Liver (tissue), 9 donors: ENCODE results near the gene ZNF14. TPM values are rescaled to one million over a fixed set of nuclear protein-coding genes. Genes with fewer than 3 reads are reported as not detected.

Experiments used
- DNase-seq: peaks from one replicate; pipeline ENCODE4 v3.0.0-alpha.2; 2017; ENCODE audit warnings: low spot score
- H3K27ac ChIP-seq, 2 donors: one replicate each; pipeline ENCODE4 v1.7.0; 2013; ENCODE audit warnings: inconsistent platforms in 2 of 2, low read length in 2 of 2, control low read depth in 1 of 2, low read depth in 1 of 2, mild to moderate bottlenecking in 1 of 2
- H3K27me3 ChIP-seq, 4 donors: one replicate each; pipeline versions ENCODE4 v1.6.1 to v1.7.0; 2013; ENCODE audit warnings: low read length in 3 of 4, inconsistent platforms in 1 of 4, mild to moderate bottlenecking in 1 of 4, moderate library complexity in 1 of 4; ENCODE audit not compliant: control insufficient read depth in 4 of 4, insufficient read depth in 4 of 4
- H3K36me3 ChIP-seq, 4 donors: one replicate each; pipeline versions ENCODE4 v1.6.1 to v1.7.0; 2013; ENCODE audit warnings: low read length in 3 of 4, mild to moderate bottlenecking in 3 of 4, low read depth in 1 of 4, moderate library complexity in 1 of 4; ENCODE audit not compliant: control insufficient read depth in 4 of 4, insufficient read depth in 3 of 4
- H3K4me1 ChIP-seq, 4 donors: one replicate each; pipeline versions ENCODE4 v1.6.1 to v1.7.0; 2013; ENCODE audit warnings: low read length in 3 of 4, mild to moderate bottlenecking in 3 of 4, moderate library complexity in 1 of 4; ENCODE audit not compliant: control insufficient read depth in 4 of 4, insufficient read depth in 4 of 4
- H3K4me3 ChIP-seq, 3 donors: one replicate each; pipeline versions ENCODE4 v1.6.1 to v1.7.0; 2013; ENCODE audit warnings: low read length in 3 of 3, control low read depth in 1 of 3, low read depth in 1 of 3, mild to moderate bottlenecking in 1 of 3
- H3K9ac ChIP-seq, 2 donors: one replicate each; pipeline ENCODE4 v1.7.0; 2013; ENCODE audit warnings: low read length in 2 of 2, mild to moderate bottlenecking in 2 of 2, moderate library complexity in 2 of 2, control low read depth in 1 of 2, low read depth in 1 of 2
- H3K9me3 ChIP-seq, 4 donors: one replicate each; pipeline versions ENCODE4 v1.6.1 to v1.7.0; 2013; ENCODE audit warnings: low read length in 3 of 4; ENCODE audit not compliant: control insufficient read depth in 4 of 4
- EGR1 ChIP-seq, 2 donors: IDR thresholded peaks; 2 replicates each; pipeline ENCODE4 v1.6.1; 2016 to 2018; ENCODE audit warnings: antibody characterized with exemption in 2 of 2, low read depth in 2 of 2
- FOXA1 ChIP-seq: IDR thresholded peaks from 2 replicates; pipeline ENCODE4 v1.6.1; 2016; ENCODE audit warnings: antibody characterized with exemption
- FOXA2 ChIP-seq: IDR thresholded peaks from 2 replicates; pipeline ENCODE4 v1.6.1; 2016; ENCODE audit warnings: antibody characterized with exemption
- GABPA ChIP-seq, 2 donors: IDR thresholded peaks in 1 of 2; conservative IDR thresholded peaks in 1 of 2; 2 replicates each; pipeline ENCODE4 v1.6.1; 2016; ENCODE audit warnings: antibody characterized with exemption in 2 of 2, mild to moderate bottlenecking in 1 of 2, moderate library complexity in 1 of 2
- HNF4A ChIP-seq, 2 donors: conservative IDR thresholded peaks; 2 replicates each; pipeline ENCODE4 v1.6.1; 2016; ENCODE audit warnings: antibody characterized with exemption in 2 of 2, mild to moderate bottlenecking in 2 of 2
- HNF4G ChIP-seq: IDR thresholded peaks from 2 replicates; pipeline ENCODE4 v1.6.1; 2016; ENCODE audit warnings: antibody characterized with exemption
- JUND ChIP-seq, 2 donors: IDR thresholded peaks; 2 replicates each; pipeline ENCODE4 v1.6.1; 2016; ENCODE audit warnings: antibody characterized with exemption in 2 of 2
- NR2F2 ChIP-seq: IDR thresholded peaks from 2 replicates; pipeline ENCODE4 v1.6.1; 2016; ENCODE audit warnings: antibody characterized with exemption
- RAD21 ChIP-seq, 2 donors: IDR thresholded peaks; 2 replicates each; pipeline ENCODE4 v1.6.1; 2016; ENCODE audit warnings: antibody characterized with exemption in 2 of 2, mild to moderate bottlenecking in 2 of 2
- RXRA ChIP-seq, 2 donors: IDR thresholded peaks; 2 replicates each; pipeline ENCODE4 v1.6.1; 2017 to 2018; ENCODE audit warnings: antibody characterized with exemption in 2 of 2, mild to moderate bottlenecking in 1 of 2
- SP1 ChIP-seq: IDR thresholded peaks from 2 replicates; pipeline ENCODE4 v1.6.1; 2018; ENCODE audit warnings: antibody characterized with exemption, mild to moderate bottlenecking
- TAF1 ChIP-seq: conservative IDR thresholded peaks from 2 replicates; pipeline ENCODE4 v1.6.1; 2016; ENCODE audit warnings: antibody characterized with exemption, mild to moderate bottlenecking
- YY1 ChIP-seq: IDR thresholded peaks from 2 replicates; pipeline ENCODE4 v1.6.1; 2016; ENCODE audit warnings: antibody characterized with exemption, mild to moderate bottlenecking
- ZBTB33 ChIP-seq: IDR thresholded peaks from 2 replicates; pipeline ENCODE4 v1.6.1; 2016; ENCODE audit warnings: antibody characterized with exemption
- WGBS: extraction: QIAGEN DNeasy Blood & Tissue Kit; methylation state at CpG from one replicate; pipeline ENCODE4 v1.1.7; 2013; 5-methylcytosine and 5-hydroxymethylcytosine counted together
- polyA plus RNA-seq, 2 donors: library from polyadenylated mRNA; stranded (reverse) in 1 of 2; unstranded in 1 of 2; fragments of 200-250 nt in 1 of 2; fragments of >200 nt in 1 of 2; fragmentation: Nextera tagmentation in 1 of 2; extraction: Ambion mirVana in 1 of 2; gene quantifications; one replicate each; pipeline versions ENCODE4 v1.2.1 to v1.2.3, GENCODE V29; 2013 to 2015
- total RNA-seq, 2 donors: library from RNA; depleted of rRNA; stranded (reverse); fragments of >200 nt; gene quantifications; one replicate each; pipeline ENCODE4 v1.2.3, GENCODE V29; 2014
- TF ChIP-seq, protein P1 (sequence below): fragments of 150-350 bp; IDR thresholded peaks from 2 replicates; pipeline ENCODE4 v1.5.1; 2017; ENCODE audit warnings: improper control_type of control experiment, low read depth, low read length; ENCODE audit not compliant: missing input control
- TF ChIP-seq, protein P2 (sequence below): IDR thresholded peaks from 2 replicates; pipeline ENCODE4 v1.6.1; 2016; ENCODE audit warnings: antibody characterized with exemption, mild to moderate bottlenecking
- TF ChIP-seq, protein P3 (sequence below): IDR thresholded peaks from 2 replicates; pipeline ENCODE4 v1.6.1; 2016; ENCODE audit warnings: antibody characterized with exemption
- donor health status: healthy.
- donor health status: healthy.
- donor health status: healthy.
- donor health status: healthy.
- donor health status: healthy.

Gene ZNF14
- total and polyA plus RNA-seq, 4 donors: 0.28 to 2.6 (median 0.90) TPM

- DNase-seq: no peak
- Histone ChIP-seq H3K36me3 (peaks cover 0 to 15% (median 9%) of the 10 kb centered on the region in 4 donors), H3K4me1 (no peaks in the 10 kb centered on the region), H3K4me3 (peak overlapping the region in 2 of 3 donors; percentile 38 to 53), H3K27me3 (no peaks in the 10 kb centered on the region), H3K9ac (no peak overlapping the region), H3K9me3 (peaks cover 52 to 79% (median 62%) of the 10 kb centered on the region in 4 donors), H3K27ac (no peak overlapping the region)
- no peak for TF ChIP-seq FOXA1
- TF ChIP-seq, protein P1, sequence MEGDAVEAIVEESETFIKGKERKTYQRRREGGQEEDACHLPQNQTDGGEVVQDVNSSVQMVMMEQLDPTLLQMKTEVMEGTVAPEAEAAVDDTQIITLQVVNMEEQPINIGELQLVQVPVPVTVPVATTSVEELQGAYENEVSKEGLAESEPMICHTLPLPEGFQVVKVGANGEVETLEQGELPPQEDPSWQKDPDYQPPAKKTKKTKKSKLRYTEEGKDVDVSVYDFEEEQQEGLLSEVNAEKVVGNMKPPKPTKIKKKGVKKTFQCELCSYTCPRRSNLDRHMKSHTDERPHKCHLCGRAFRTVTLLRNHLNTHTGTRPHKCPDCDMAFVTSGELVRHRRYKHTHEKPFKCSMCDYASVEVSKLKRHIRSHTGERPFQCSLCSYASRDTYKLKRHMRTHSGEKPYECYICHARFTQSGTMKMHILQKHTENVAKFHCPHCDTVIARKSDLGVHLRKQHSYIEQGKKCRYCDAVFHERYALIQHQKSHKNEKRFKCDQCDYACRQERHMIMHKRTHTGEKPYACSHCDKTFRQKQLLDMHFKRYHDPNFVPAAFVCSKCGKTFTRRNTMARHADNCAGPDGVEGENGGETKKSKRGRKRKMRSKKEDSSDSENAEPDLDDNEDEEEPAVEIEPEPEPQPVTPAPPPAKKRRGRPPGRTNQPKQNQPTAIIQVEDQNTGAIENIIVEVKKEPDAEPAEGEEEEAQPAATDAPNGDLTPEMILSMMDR: no peak
- TF ChIP-seq FOXA2: no peak
- TF ChIP-seq RAD21 (IDR thresholded peaks at IDR 0.05): no peak
- TF ChIP-seq, protein P2, sequence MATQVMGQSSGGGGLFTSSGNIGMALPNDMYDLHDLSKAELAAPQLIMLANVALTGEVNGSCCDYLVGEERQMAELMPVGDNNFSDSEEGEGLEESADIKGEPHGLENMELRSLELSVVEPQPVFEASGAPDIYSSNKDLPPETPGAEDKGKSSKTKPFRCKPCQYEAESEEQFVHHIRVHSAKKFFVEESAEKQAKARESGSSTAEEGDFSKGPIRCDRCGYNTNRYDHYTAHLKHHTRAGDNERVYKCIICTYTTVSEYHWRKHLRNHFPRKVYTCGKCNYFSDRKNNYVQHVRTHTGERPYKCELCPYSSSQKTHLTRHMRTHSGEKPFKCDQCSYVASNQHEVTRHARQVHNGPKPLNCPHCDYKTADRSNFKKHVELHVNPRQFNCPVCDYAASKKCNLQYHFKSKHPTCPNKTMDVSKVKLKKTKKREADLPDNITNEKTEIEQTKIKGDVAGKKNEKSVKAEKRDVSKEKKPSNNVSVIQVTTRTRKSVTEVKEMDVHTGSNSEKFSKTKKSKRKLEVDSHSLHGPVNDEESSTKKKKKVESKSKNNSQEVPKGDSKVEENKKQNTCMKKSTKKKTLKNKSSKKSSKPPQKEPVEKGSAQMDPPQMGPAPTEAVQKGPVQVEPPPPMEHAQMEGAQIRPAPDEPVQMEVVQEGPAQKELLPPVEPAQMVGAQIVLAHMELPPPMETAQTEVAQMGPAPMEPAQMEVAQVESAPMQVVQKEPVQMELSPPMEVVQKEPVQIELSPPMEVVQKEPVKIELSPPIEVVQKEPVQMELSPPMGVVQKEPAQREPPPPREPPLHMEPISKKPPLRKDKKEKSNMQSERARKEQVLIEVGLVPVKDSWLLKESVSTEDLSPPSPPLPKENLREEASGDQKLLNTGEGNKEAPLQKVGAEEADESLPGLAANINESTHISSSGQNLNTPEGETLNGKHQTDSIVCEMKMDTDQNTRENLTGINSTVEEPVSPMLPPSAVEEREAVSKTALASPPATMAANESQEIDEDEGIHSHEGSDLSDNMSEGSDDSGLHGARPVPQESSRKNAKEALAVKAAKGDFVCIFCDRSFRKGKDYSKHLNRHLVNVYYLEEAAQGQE: no peak
- no peak for TF ChIP-seq HNF4A (conservative IDR thresholded peaks at IDR 0.05)
- no peak for TF ChIP-seq GABPA (IDR thresholded peaks at IDR 0.05 in 1 of 2, conservative IDR thresholded peaks at IDR 0.05 in 1 of 2)
- TF ChIP-seq, protein P3, sequence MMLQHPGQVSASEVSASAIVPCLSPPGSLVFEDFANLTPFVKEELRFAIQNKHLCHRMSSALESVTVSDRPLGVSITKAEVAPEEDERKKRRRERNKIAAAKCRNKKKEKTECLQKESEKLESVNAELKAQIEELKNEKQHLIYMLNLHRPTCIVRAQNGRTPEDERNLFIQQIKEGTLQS: no peak
- TF ChIP-seq JUND (IDR thresholded peaks at IDR 0.05): no peak
- no peak for TF ChIP-seq ZBTB33
- no peak for TF ChIP-seq HNF4G
- no peak for TF ChIP-seq YY1
- TF ChIP-seq SP1: no peak
- no peak for TF ChIP-seq NR2F2
- TF ChIP-seq EGR1 (IDR thresholded peaks at IDR 0.05; ENCODE audit: low read depth in 2 of 2): no peak
- TF ChIP-seq TAF1: no peak
- no peak for TF ChIP-seq RXRA (IDR thresholded peaks at IDR 0.05)
- 96% methylated on average over 14 of the region's 14 CpGs for WGBS
Measured at GRCh38 chr19:19711306-19711933, 21.5 kb downstream of the ZNF14 start.
